GM15510 (cell line): ENCODE measurements around the gene TMSB4Y.

Experiments used
- POLR2A ChIP-seq: IDR thresholded peaks from 3 replicates; pipeline ENCODE4 v1.6.1; 2011; ENCODE audit warnings: borderline replicate concordance; ENCODE audit not compliant: insufficient read length; ENCODE audit errors: extremely low read depth

TMSB4Y gene

GRCh38 chrY:13703568-13703968, at the start of gene TMSB4Y:
TSS of gene TMSB4Y (plus strand) at chrY:13703899.
- TF ChIP-seq POLR2A, result no peak

GRCh38 chrY:13664162-13664561, 39.5 kb upstream of the TMSB4Y start:
- TF ChIP-seq POLR2A, result no peak

GRCh38 chrY:13671122-13671521, 32.6 kb upstream of the TMSB4Y start:
- no peak for TF ChIP-seq POLR2A

GRCh38 chrY:13702276-13702675, 1.4 kb upstream of the TMSB4Y start:
- TF ChIP-seq POLR2A, result no peak

- TF ChIP-seq POLR2A, result no peak
Observed at GRCh38 chrY:13704121-13704930, 627 bp downstream of the TMSB4Y start.

GRCh38 chrY:13705197-13705596, 1.5 kb downstream of the TMSB4Y start:
- TF ChIP-seq POLR2A, result no peak

- no peak for TF ChIP-seq POLR2A
Observed at GRCh38 chrY:13708038-13708437, 4.3 kb downstream of the TMSB4Y start.

GRCh38 chrY:13718996-13719395, 15.3 kb downstream of the TMSB4Y start:
- no peak for TF ChIP-seq POLR2A

- no peak for TF ChIP-seq POLR2A
Observed at GRCh38 chrY:13729517-13729916, 25.8 kb downstream of the TMSB4Y start.

- TF ChIP-seq POLR2A, result no peak
Observed at GRCh38 chrY:13738618-13739017, 34.9 kb downstream of the TMSB4Y start.

- no peak for TF ChIP-seq POLR2A
Observed at GRCh38 chrY:13751289-13752071, 47.8 kb downstream of the TMSB4Y start.

- TF ChIP-seq POLR2A, result no peak
Observed at GRCh38 chrY:13754661-13755060, 51.0 kb downstream of the TMSB4Y start.
